ENCODE measurements around the gene ARAP1. TPM values are rescaled to one million over a fixed set of nuclear protein-coding genes. Genes with fewer than 3 reads are reported as not detected.

The ARAP1 gene
- total RNA-seq, 4 donors from 2014 or later: 122 to 285 (median 145) TPM

- Histone ChIP-seq H3K27ac (no peak overlapping the region), H3K4me1 (no peaks in the 10 kb centered on the region), H3K27me3 (no peaks in the 10 kb centered on the region), H3K4me3 (no peak overlapping the region), H3K36me3 (no peaks in the 10 kb centered on the region), H3K9me3 (no peaks in the 10 kb centered on the region)
- TF ChIP-seq CTCF (IDR thresholded peaks at IDR 0.05) (no peak), POLR2A (IDR thresholded peaks at IDR 0.05) (no peak)
- no peak for DNase-seq
Measured at GRCh38 chr11:72662036-72662435, 90.2 kb downstream of the ARAP1 start.

DNA sequence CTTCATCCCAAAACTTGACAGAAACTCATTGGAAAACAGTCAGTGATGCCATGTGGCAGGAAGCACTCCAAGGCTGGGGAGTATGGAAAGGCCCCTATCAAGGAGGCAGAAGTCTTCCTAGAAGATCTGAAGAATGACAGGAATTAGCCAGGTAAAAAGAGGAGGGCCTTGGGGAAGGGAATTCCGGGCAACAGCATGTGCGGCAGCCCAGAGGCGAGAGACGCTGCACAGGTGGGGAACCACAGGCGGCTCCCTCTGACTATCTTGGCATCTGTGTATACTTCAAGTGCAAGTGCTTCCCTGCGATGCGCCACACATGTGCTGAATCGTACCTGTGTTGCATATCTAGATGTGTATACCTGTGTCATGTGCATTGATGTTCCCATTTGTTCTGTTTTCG is 90.7 kb downstream of the ARAP1 start:
- Histone ChIP-seq H3K27me3 (no peaks in the 10 kb centered on the region), H3K4me1 (no peaks in the 10 kb centered on the region), H3K36me3 (no peaks in the 10 kb centered on the region), H3K9me3 (no peaks in the 10 kb centered on the region), H3K4me3 (no peak overlapping the region), H3K27ac (no peak overlapping the region)
- no peak for TF ChIP-seq CTCF (IDR thresholded peaks at IDR 0.05)
- no peak for TF ChIP-seq POLR2A (IDR thresholded peaks at IDR 0.05)
- DNase-seq: no peak

DNA sequence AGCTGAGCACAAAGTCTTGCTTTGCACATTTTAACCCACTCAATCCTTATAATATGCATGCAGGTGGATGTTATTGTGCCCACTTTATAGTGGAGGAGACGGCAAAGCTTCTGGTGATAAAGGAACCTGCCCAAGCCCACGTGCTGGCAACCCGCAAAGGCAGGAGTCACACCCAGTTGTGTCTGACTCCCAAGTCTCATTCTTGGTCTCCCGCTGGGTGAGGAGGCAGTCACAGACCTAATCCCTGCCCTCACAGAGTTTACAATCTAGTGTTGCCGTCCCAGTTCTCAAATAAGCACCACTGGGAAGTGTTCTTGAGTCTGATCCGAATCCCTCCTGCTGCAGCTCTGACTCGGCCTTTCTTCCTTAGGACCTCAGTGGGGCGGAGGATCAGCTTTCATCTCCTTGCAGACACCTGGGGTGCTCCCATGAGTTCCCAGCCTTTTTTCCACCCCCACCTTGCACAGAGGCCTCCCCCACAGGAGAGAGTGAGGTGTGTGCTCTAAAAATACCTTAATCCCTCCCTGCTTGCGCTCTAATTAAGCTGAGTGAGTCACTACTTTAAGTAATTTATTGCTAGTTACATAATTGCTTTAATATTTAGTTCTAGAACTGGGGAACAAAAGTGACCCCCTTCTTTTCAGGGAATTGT is 93.1 kb downstream of the ARAP1 start:
- no peaks in the 10 kb centered on the region for H3K9me3 ChIP-seq
- TF ChIP-seq POLR2A (IDR thresholded peaks at IDR 0.05): no peak
- TF ChIP-seq CTCF (IDR thresholded peaks at IDR 0.05): no peak
- no peak overlapping the region for H3K4me3 ChIP-seq
- H3K27me3 ChIP-seq: no peaks in the 10 kb centered on the region
- DNase-seq: no peak
- H3K4me1 ChIP-seq: no peaks in the 10 kb centered on the region
- no peak overlapping the region for H3K27ac ChIP-seq
- H3K36me3 ChIP-seq: no peaks in the 10 kb centered on the region

GRCh38 chr11:72657411-72658100 is 94.7 kb downstream of the ARAP1 start:
- TF ChIP-seq CTCF (IDR thresholded peaks at IDR 0.05) (no peak), POLR2A (IDR thresholded peaks at IDR 0.05) (no peak)
- H3K9me3 ChIP-seq: no peaks in the 10 kb centered on the region
- H3K4me1 ChIP-seq: no peaks in the 10 kb centered on the region
- no peak for DNase-seq
- no peaks in the 10 kb centered on the region for H3K27me3 ChIP-seq
- H3K27ac ChIP-seq: no peak overlapping the region
- H3K36me3 ChIP-seq: no peaks in the 10 kb centered on the region
- H3K4me3 ChIP-seq: no peak overlapping the region

DNA sequence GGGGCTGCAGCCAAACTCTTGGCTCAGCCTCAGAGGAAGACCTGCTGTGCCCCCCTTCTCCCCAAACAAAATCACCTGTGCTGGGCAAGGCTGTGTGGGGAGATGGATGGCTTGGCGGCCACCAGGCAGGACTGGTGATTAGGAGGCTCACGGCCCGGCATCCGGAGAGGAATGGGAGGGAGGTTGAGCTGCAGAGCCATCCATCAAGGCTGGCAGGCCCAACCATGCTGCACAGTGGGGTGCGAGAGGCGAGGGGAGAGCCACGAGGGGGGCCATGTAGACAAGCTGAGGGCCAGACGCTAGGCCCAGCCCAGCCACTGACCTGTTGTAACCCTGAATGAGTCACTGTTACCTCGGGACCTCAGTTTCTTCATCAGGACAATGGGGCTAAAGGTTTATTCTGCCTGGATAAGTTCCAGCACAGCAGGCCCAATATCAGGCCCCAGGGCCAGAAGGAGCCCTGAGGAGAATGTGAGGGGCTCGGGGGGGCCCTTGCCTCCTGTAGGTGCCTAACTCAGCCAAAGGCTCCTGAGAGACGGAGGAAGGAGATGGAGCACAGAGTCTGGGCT is 96.2 kb downstream of the ARAP1 start:
- H3K4me3 ChIP-seq: no peak overlapping the region
- no peaks in the 10 kb centered on the region for H3K36me3 ChIP-seq
- DNase-seq: no peak
- H3K4me1 ChIP-seq: no peaks in the 10 kb centered on the region
- TF ChIP-seq CTCF (IDR thresholded peaks at IDR 0.05) (no peak), POLR2A (IDR thresholded peaks at IDR 0.05) (no peak)
- H3K9me3 ChIP-seq: no peaks in the 10 kb centered on the region
- no peak overlapping the region for H3K27ac ChIP-seq
- no peaks in the 10 kb centered on the region for H3K27me3 ChIP-seq

All from Peyer's patch (tissue), 4 donors.